ENCODE data around the gene LGALS12. TPM values are rescaled to one million over a fixed set of nuclear protein-coding genes. Genes with fewer than 3 reads are reported as not detected.

The LGALS12 gene
- total RNA-seq, 4 donors from 2014 or later: 30.2 to 230 (median 71.0) TPM

- TF ChIP-seq, protein P1, sequence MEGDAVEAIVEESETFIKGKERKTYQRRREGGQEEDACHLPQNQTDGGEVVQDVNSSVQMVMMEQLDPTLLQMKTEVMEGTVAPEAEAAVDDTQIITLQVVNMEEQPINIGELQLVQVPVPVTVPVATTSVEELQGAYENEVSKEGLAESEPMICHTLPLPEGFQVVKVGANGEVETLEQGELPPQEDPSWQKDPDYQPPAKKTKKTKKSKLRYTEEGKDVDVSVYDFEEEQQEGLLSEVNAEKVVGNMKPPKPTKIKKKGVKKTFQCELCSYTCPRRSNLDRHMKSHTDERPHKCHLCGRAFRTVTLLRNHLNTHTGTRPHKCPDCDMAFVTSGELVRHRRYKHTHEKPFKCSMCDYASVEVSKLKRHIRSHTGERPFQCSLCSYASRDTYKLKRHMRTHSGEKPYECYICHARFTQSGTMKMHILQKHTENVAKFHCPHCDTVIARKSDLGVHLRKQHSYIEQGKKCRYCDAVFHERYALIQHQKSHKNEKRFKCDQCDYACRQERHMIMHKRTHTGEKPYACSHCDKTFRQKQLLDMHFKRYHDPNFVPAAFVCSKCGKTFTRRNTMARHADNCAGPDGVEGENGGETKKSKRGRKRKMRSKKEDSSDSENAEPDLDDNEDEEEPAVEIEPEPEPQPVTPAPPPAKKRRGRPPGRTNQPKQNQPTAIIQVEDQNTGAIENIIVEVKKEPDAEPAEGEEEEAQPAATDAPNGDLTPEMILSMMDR (IDR thresholded peaks at IDR 0.05; ENCODE audit: low read depth): no peak
Observed at GRCh38 chr11:63558459-63559157, 52.7 kb downstream of the LGALS12 start.

DNA sequence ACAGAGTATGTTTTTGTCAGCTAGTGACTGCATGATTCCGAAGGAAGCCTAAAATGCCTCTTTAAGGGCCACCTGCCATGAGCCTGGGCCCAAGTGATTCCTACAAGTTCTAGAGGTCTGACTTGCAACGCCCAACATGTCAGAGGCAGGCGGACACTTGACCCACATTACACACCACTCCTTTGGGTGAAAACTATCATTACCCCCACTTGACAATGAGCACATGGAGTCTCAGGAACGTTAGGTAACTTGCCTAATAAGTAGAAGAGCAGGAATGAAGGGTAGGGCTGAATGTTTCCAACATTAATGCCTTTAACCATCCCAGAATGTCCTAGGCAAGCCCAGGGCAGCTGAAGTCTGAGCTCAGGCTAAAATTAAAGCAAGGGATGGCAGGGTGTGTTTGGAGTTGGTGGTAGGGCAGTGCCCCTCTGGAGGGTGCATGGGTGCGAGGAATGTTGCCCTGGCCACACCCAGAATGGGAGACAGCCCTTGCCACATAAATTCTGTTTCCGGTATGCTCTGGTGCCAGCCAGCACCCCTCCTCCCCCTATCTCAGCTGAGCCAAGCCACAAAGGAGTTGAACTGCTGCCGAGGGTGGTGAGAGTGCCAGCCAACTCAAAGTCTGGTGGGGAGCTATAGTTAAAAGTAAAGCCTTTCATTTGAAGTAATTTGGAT, 54.8 kb downstream of the LGALS12 start:
- TF ChIP-seq, protein P1 (IDR thresholded peaks at IDR 0.05; ENCODE audit: low read depth): no peak

DNA sequence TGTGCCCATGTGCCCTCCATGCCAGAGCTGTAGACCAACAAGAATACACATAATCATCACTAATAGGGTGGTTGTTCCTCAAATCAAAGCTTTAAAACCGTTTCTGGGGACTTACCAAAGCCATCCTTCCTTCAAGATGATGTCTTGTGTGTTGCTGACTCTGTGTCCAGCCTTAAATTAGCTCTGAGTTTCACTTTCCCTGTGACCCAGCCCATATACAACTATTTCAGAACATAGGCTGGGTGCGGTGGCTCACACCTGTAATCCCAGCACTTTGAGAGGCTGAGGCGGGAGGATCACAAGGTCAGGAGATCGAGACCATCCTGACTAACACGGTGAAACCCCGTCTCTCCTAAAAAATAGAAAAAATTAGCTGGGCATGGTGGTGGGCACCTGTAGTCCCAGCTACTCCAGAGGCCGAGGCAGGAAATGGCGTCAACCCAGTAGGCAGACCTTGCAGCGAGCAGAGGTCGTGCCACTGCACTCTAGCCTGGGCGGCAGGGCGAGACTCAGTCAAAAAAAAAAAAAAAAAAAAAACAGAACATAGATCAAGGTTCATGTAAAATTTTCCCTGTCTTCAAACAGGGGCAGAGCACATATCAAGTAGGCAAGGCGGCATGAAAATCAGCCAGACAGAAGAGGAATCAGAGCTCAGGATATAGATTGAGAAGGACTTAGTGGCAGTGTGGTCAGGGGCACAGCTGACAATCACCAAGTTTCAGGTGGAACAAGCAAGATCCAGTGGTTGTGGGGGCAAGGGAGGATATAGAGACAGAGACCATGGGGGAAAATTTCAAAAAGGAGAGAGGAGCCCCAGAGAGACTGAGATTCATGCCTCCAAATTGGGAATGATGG, 57.5 kb downstream of the LGALS12 start, which contains the start of gene PLAAT2:
TSS of gene PLAAT2 (minus strand) at position 179 of the 855 bp plus-strand sequence. CDS start at position 124, 55 bp downstream.
- TF ChIP-seq, protein P1 (IDR thresholded peaks at IDR 0.05; ENCODE audit: low read depth): no peak

DNA sequence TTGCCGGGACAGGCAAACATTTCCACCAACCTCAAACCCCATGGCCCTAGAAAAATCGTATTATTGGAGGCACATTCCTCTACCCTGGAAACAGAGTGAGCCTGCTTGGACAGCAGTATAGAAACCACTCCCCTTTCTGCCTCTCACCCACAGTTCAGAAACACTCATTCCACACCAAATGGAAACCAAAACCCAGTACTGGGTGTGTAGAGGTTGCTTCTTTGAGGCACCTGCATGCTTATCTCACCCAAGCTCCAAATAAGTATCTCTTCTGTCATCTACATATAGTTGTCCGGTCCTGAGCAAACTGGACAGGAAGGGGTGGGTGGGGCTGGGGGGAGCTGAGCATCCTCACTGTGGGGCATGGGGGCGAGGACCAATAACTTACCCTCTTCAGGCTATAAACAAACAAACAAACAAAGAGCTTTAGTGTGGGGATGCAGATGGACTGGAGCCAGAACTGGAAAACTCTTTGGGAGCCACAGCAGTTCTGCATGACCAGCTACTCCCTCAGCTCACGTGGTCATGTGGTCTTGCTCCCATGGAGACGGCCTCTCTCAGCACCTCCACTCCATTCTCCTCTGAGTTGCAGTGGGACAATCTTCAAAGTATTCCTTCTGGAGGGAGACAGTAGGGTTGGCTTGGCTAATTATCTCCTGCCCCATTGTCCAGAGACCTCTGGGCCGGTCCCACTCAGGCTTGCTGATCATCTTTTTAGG, 58.3 kb downstream of the LGALS12 start:
- TF ChIP-seq, protein P1 (IDR thresholded peaks at IDR 0.05; ENCODE audit: low read depth): no peak

DNA sequence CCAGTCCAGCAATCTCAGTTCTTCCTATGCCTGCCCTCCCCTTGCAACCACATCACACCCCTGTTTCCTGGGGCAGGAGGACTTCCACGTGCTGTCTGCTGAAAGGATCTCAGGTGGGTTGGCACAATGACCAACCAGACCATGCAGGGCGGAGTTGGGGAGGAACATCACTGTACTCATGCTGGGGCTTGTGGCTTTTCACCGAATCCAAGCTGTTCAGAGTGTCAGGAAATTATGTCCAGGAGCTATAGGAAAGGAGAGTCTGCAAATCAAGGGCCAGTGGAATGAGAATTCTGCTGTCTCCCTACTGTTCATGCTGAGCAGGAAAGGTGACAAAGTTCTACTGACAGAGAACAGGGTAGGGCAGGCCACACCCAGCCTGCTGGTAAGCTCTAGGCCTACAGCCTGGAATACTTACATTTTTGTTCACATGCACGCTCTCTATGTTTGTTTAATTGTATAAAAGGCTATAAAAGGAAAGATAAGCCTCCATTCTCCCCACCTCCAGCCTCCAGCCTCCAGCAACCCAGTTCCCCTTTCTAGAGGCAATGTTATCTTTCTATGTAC, 59.0 kb downstream of the LGALS12 start:
- TF ChIP-seq, protein P1 (IDR thresholded peaks at IDR 0.05; ENCODE audit: low read depth): no peak

Other genes with a start within 250 kb of the LGALS12 start
- not detected for gene SLC22A9, start 136.3 kb upstream of the LGALS12 start, total RNA-seq
- 10 to 100 TPM; 38.2 to 59.5 (median 42.9) TPM for gene PLAAT5, start 14.9 kb upstream of the LGALS12 start, total RNA-seq
- gene PLAAT4, start 30.7 kb downstream of the LGALS12 start, total RNA-seq: 10 to 100 TPM in 3 of 4 donors, 1 to 10 TPM in 1; 9.9 to 21.2 (median 15.4) TPM
- not detected for gene PLAAT2, start 57.3 kb downstream of the LGALS12 start, total RNA-seq
- gene PLAAT3, start 108.3 kb downstream of the LGALS12 start, total RNA-seq: 100 to 1,000 TPM; 278 to 514 (median 407) TPM
- 100 to 1,000 TPM in 3 of 4 donors, 10 to 100 TPM in 1; 83.5 to 172 (median 118) TPM for gene ATL3, start 165.3 kb downstream of the LGALS12 start, total RNA-seq
- gene RTN3, start 175.4 kb downstream of the LGALS12 start, total RNA-seq: 100 to 1,000 TPM; 179 to 283 (median 224) TPM